Gastrocnemius medialis (tissue), 4 donors: ENCODE data around the gene CPNE5.

Experiments
- POLR2A ChIP-seq, 2 donors: fragments of 450-650 bp; IDR thresholded peaks; one replicate each; pipeline ENCODE4 v1.6.1; 2017; ENCODE audit warnings: antibody characterized with exemption in 2 of 2, mild to moderate bottlenecking in 2 of 2, moderate library complexity in 2 of 2
- TF ChIP-seq, protein P1 (sequence below), 5 experiments: fragments of 450-650 bp in 3 of 5; fragments of 200-600 bp in 2 of 5; sonication (generic) in 2 of 5; IDR thresholded peaks in 4 of 5; conservative IDR thresholded peaks in 1 of 5; 1 replicate in 4 of 5; 2 replicates in 1 of 5; pipeline ENCODE4 v1.5.1; 2016 to 2019; ENCODE audit warnings: antibody characterized with exemption in 5 of 5, mild to moderate bottlenecking in 3 of 5, moderate library complexity in 3 of 5

DNA sequence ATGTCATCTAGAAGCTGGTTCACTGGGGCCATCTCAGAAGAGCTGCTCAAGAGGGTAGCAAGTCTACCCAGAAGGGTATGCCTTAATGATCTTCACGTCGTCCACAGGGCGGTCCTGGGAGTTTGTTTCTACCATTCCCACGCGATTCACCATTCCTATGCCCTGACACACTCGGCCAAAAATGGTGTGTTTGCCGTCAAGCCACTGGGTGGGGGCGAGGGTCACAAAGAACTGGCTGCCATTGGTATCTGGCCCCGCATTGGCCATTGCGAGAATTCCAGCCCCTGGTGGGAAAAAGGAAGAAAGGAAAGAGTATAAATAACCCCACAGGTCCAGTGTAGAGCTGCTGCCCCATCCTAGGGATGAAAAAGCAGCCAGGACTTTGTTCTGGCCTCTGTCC lies 16.5 kb upstream of the CPNE5 start:
- TF ChIP-seq, protein P1, sequence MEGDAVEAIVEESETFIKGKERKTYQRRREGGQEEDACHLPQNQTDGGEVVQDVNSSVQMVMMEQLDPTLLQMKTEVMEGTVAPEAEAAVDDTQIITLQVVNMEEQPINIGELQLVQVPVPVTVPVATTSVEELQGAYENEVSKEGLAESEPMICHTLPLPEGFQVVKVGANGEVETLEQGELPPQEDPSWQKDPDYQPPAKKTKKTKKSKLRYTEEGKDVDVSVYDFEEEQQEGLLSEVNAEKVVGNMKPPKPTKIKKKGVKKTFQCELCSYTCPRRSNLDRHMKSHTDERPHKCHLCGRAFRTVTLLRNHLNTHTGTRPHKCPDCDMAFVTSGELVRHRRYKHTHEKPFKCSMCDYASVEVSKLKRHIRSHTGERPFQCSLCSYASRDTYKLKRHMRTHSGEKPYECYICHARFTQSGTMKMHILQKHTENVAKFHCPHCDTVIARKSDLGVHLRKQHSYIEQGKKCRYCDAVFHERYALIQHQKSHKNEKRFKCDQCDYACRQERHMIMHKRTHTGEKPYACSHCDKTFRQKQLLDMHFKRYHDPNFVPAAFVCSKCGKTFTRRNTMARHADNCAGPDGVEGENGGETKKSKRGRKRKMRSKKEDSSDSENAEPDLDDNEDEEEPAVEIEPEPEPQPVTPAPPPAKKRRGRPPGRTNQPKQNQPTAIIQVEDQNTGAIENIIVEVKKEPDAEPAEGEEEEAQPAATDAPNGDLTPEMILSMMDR (IDR thresholded peaks at IDR 0.05 in 4 of 5, conservative IDR thresholded peaks at IDR 0.05 in 1 of 5): no peak
- TF ChIP-seq POLR2A (IDR thresholded peaks at IDR 0.05): no peak
